K562 (cell line): Measurements from ENCODE around the gene GAPDH. TPM values are rescaled to one million over a fixed set of nuclear protein-coding genes. Genes with fewer than 3 reads are reported as not detected.
A peak's percentile ranks its signal among the peaks of the same experiment; 100 is the strongest.

Source experiments
- ATAC-seq: fragments of 200-7000 bp; cut with Tn5 transposase; 3 replicates; pipeline ENCODE4 v1.9.1; 2020; ENCODE audit warnings: moderate library complexity
- BruUV-seq: library from RNA; stranded (reverse); fragments of 400-500 nt; replicated peaks from 2 replicates; lab custom pipeline; 2021; lab: Mats Ljungman, UMichigan
- CTCF ChIA-PET: fragments of 300-600 bp; formaldehyde crosslinking; extraction: SDS; loops from one replicate; lab custom pipeline; 2021; ENCODE audit warnings: low intra/inter-chr PET ratio; lab: Yijun Ruan, JAX
- POLR2A ChIA-PET: fragments of 300-600, 350-650 bp; sonication (Branson Sonifier 250); formaldehyde crosslinking; extraction: SDS; loops from one replicate; lab custom pipeline; 2021; ENCODE audit warnings: antibody characterized with exemption, inconsistent platforms; lab: Yijun Ruan, JAX
- DNase-seq, 4 experiments: peaks; one replicate each; pipeline versions ENCODE4 v3.0.0 to v3.0.0-alpha.2; 2011 to 2018; ENCODE audit warnings: low spot score in 3 of 4, mixed read lengths in 3 of 4; ENCODE audit errors: extremely low read depth in 1 of 4
- FAIRE-seq: peaks from 2 replicates; lab custom pipeline; 2011; peaks lifted over from hg19 to GRCh38; lab: Jason Lieb, UNC
- H2AFZ ChIP-seq: 2 replicates; pipeline ENCODE4 v1.6.0; 2011; ENCODE audit warnings: low read depth, low read length, control low read depth, inconsistent platforms
- H3K27ac ChIP-seq: fragments of 200-600 bp; 3 replicates; pipeline ENCODE4 v1.8.0; 2011; ENCODE audit warnings: low read depth, mild to moderate bottlenecking, control low read depth, inconsistent platforms, low read length, moderate library complexity, mixed read lengths; ENCODE audit errors: extremely low read depth
- H3K27me3 ChIP-seq, 2 experiments: fragments of 300-600 bp in 1 of 2; 2 replicates in 1 of 2; 3 replicates in 1 of 2; pipeline versions ENCODE4 v1.6.0 to v1.8.0; 2011; ENCODE audit warnings: inconsistent platforms in 2 of 2, low read length in 2 of 2, mild to moderate bottlenecking in 1 of 2, mixed read lengths in 1 of 2, moderate library complexity in 1 of 2; ENCODE audit not compliant: control insufficient read depth in 2 of 2, insufficient read depth in 2 of 2
- H3K36me3 ChIP-seq: fragments of 300-600 bp; 3 replicates; pipeline ENCODE4 v1.8.0; 2011; ENCODE audit warnings: mild to moderate bottlenecking, low read length, inconsistent platforms; ENCODE audit not compliant: control insufficient read depth, insufficient read depth
- H3K4me1 ChIP-seq, 2 experiments: fragments of 200-600 bp in 1 of 2; replicated peaks in 1 of 2; 2 replicates in 1 of 2; 3 replicates in 1 of 2; pipeline versions ENCODE4 v1.5.1 to v1.8.0; 2011; ENCODE audit warnings: inconsistent platforms in 2 of 2, low read length in 2 of 2, mild to moderate bottlenecking in 1 of 2, mixed read lengths in 1 of 2, moderate library complexity in 1 of 2; ENCODE audit not compliant: control insufficient read depth in 2 of 2, insufficient read depth in 2 of 2
- H3K4me2 ChIP-seq: 2 replicates; pipeline ENCODE4 v1.6.1; 2011; ENCODE audit warnings: low read length, control low read depth, inconsistent platforms, mixed read lengths; ENCODE audit not compliant: insufficient read depth
- H3K4me3 ChIP-seq: fragments of 200-600 bp; sonication (generic), shearing (Covaris generic); 2 replicates; pipeline ENCODE4 v1.5.1; 2016; ENCODE audit warnings: control low read depth, inconsistent platforms
- H3K79me2 ChIP-seq: fragments of 200-600 bp; 3 replicates; pipeline ENCODE4 v1.8.0; 2011; ENCODE audit warnings: low read length, inconsistent platforms; ENCODE audit not compliant: control insufficient read depth, insufficient read depth
- H3K9ac ChIP-seq, 2 experiments: 2 replicates each; pipeline versions ENCODE4 v1.6.0 to v1.6.1; 2011; ENCODE audit warnings: low read depth in 2 of 2, low read length in 2 of 2, control low read depth in 1 of 2, inconsistent platforms in 1 of 2, mild to moderate bottlenecking in 1 of 2, mixed read lengths in 1 of 2; ENCODE audit not compliant: insufficient read depth in 1 of 2
- H3K9me1 ChIP-seq: one replicate; pipeline ENCODE4 v1.6.0; 2011; ENCODE audit warnings: inconsistent platforms, mild to moderate bottlenecking, low read length, moderate library complexity; ENCODE audit not compliant: control insufficient read depth, insufficient read depth
- H3K9me3 ChIP-seq: replicated peaks from 2 replicates; pipeline ENCODE4 v1.5.1; 2011; ENCODE audit warnings: low read depth, low read length, inconsistent platforms; ENCODE audit not compliant: control insufficient read depth, insufficient read depth
- H4K20me1 ChIP-seq: replicated peaks from 2 replicates; pipeline ENCODE4 v1.6.1; 2011; ENCODE audit warnings: low read length, inconsistent platforms, mixed read lengths; ENCODE audit not compliant: control insufficient read depth, insufficient read depth
- ARID1B ChIP-seq: fragments of 450-650 bp; IDR thresholded peaks from 2 replicates; pipeline ENCODE4 v1.6.1; 2016; ENCODE audit warnings: antibody characterized with exemption, mild to moderate bottlenecking, inconsistent platforms
- CHCHD3 ChIP-seq: fragments of 250-450 bp; sonication (Bioruptor Pico); IDR thresholded peaks from 2 replicates; pipeline ENCODE4 v2.1.2; 2022; ENCODE audit warnings: mild to moderate bottlenecking
- COPS2 ChIP-seq: fragments of 450-650 bp; conservative IDR thresholded peaks from 2 replicates; pipeline ENCODE4 v1.6.1; 2016; ENCODE audit warnings: mild to moderate bottlenecking, moderate library complexity
- DDX20 ChIP-seq: fragments of 450-650 bp; IDR thresholded peaks from 2 replicates; pipeline ENCODE4 v1.6.1; 2016; ENCODE audit warnings: missing genetic modification characterization, low read depth, mild to moderate bottlenecking, missing compliant biosample characterization, moderate library complexity
- ILF3 ChIP-seq: fragments of 450-650 bp; IDR thresholded peaks from 2 replicates; pipeline ENCODE4 v1.6.1; 2018; ENCODE audit warnings: antibody characterized with exemption, mild to moderate bottlenecking, moderate library complexity, borderline replicate concordance
- KLF16 ChIP-seq: IDR thresholded peaks from 2 replicates; pipeline ENCODE4 v1.6.1; 2016; ENCODE audit warnings: antibody characterized with exemption
- NRF1 ChIP-seq, 2 experiments: fragments of 450-650 bp; IDR thresholded peaks in 1 of 2; conservative IDR thresholded peaks in 1 of 2; 2 replicates each; pipeline ENCODE4 v1.6.1; 2014; ENCODE audit warnings: mild to moderate bottlenecking in 2 of 2
- SMAD2 ChIP-seq: fragments of 150-350 bp; IDR thresholded peaks from 2 replicates; pipeline ENCODE4 v1.6.1; 2014; ENCODE audit warnings: low read depth, mild to moderate bottlenecking, low read length
- YBX1 ChIP-seq: fragments of 450-650 bp; IDR thresholded peaks from 2 replicates; pipeline ENCODE4 v1.7.1; 2016; ENCODE audit warnings: mild to moderate bottlenecking
- ZFP1 ChIP-seq: fragments of 450-650 bp; formaldehyde crosslinking; IDR thresholded peaks from 2 replicates; pipeline ENCODE4 v1.4.0; 2020; ENCODE audit warnings: mild to moderate bottlenecking, mixed read lengths
- ZNF133 ChIP-seq: fragments of 250-450 bp; sonication (Bioruptor Pico); IDR thresholded peaks from 2 replicates; pipeline ENCODE4 v1.4.0; 2020; ENCODE audit warnings: mild to moderate bottlenecking
- ZNF23 ChIP-seq: fragments of 250-450 bp; sonication (Bioruptor Pico); IDR thresholded peaks from 2 replicates; pipeline ENCODE4 v1.4.0; 2020; ENCODE audit warnings: mild to moderate bottlenecking
- ZNF232 ChIP-seq: sonication (generic); formaldehyde crosslinking; IDR thresholded peaks from 2 replicates; pipeline ENCODE4 v1.8.0; 2022; ENCODE audit warnings: mild to moderate bottlenecking, missing genetic modification reagents
- ZNF668 ChIP-seq: fragments of 250-450 bp; sonication (Bioruptor Pico); IDR thresholded peaks from 2 replicates; pipeline ENCODE4 v1.8.0; 2022; ENCODE audit warnings: mild to moderate bottlenecking, inconsistent platforms
- WGBS: fragments of 100-300 bp; shearing (Covaris generic); methylation state at CpG from one replicate; pipeline ENCODE4 v1.1.6; 2016; ENCODE audit warnings: low coverage, mixed read lengths; ENCODE audit not compliant: insufficient coverage; ENCODE audit errors: missing lambda C conversion rate; 5-methylcytosine and 5-hydroxymethylcytosine counted together
- in situ Hi-C: fragments of 300-500 bp; cut with MboI; formaldehyde crosslinking; loops from 4 replicates; pipeline ENCODE4 v1.15.0; 2018; ENCODE audit warnings: inconsistent platforms, mixed read lengths
- intact Hi-C: fragments of 100-400 bp; cut with micrococcal nuclease; formaldehyde crosslinking; loops from 2 replicates; pipeline ENCODE4 v1.14.2; 2022
- polyA plus RNA-seq, 8 experiments: library from polyadenylated mRNA; depleted of rRNA in 4 of 8; stranded (reverse) in 5 of 8; unstranded in 3 of 8; fragments of >200 nt; fragmentation: Nextera tagmentation in 2 of 8; fragmentation: Illumina TruSeq in 1 of 8; extraction: Ambion mirVana in 2 of 8; extraction: Trizol in 1 of 8; gene quantifications; 2 replicates each; pipeline versions ENCODE4 v1.2.1 to v1.2.3, GENCODE V29; 2011 to 2014; ENCODE audit warnings: inconsistent platforms in 1 of 8, missing spikeins in 1 of 8
- total RNA-seq, 7 experiments: library from RNA; depleted of rRNA in 6 of 7; stranded (reverse); fragments of >200 nt in 6 of 7; fragmentation: Illumina TruSeq in 2 of 7; extraction: Trizol in 2 of 7; gene quantifications; 2 replicates each; pipeline versions ENCODE4 v1.2.1 to v1.2.3, GENCODE V29; 2011 to 2021; ENCODE audit warnings: low replicate concordance in 1 of 7
- TF ChIP-seq, protein P1 (sequence below): sonication (generic); IDR thresholded peaks from 2 replicates; pipeline ENCODE4 v1.6.1; 2016
- TF ChIP-seq, protein P2 (sequence below), 3 experiments: IDR thresholded peaks in 2 of 3; conservative IDR thresholded peaks in 1 of 3; 2 replicates each; pipeline ENCODE4 v1.5.1; 2011 to 2012; ENCODE audit warnings: low read length in 3 of 3, mild to moderate bottlenecking in 3 of 3, control low read depth in 2 of 3, improper control_type of control experiment in 1 of 3, inconsistent platforms in 1 of 3, low read depth in 1 of 3, mixed read lengths in 1 of 3, moderate library complexity in 1 of 3; ENCODE audit not compliant: insufficient read depth in 2 of 3
- TF ChIP-seq, protein P3 (sequence below): fragments of 450-650 bp; IDR thresholded peaks from 2 replicates; pipeline ENCODE4 v1.6.1; 2017; ENCODE audit warnings: antibody characterized with exemption

The GAPDH gene
- total and polyA plus RNA-seq, 9 of the 15 experiments (the other 6 are each of a cell fraction or from before 2014, with no cell fraction given) = 2,206 to 6,793 (median 4,217) TPM

DNA sequence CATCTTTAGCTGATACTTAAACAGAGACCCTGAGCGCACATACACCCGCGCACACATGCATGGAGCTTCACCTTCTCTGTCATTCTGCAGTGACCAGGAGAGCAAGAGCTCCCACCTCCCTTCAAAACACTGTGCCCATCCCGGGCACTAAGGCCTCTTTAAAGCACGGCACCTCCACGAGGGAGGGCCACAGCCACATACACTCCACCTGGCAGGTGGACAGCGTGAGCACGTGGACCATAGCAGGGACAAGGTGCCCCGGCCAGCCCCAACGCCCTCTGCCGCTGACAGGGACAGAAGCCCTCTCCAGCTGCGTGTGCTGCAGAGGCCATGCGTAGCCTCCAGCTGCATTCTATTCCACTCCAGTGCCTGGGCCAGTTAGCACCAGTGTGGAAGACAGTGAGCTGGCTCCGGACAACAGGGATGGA lies 5.4 kb downstream of the GAPDH start (continued):
- TF ChIP-seq, protein P1, sequence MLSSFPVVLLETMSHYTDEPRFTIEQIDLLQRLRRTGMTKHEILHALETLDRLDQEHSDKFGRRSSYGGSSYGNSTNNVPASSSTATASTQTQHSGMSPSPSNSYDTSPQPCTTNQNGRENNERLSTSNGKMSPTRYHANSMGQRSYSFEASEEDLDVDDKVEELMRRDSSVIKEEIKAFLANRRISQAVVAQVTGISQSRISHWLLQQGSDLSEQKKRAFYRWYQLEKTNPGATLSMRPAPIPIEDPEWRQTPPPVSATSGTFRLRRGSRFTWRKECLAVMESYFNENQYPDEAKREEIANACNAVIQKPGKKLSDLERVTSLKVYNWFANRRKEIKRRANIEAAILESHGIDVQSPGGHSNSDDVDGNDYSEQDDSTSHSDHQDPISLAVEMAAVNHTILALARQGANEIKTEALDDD = no peak
- TF ChIP-seq SMAD2 (no peak), NRF1 (conservative IDR thresholded peaks at IDR 0.05 in 1 of 2, IDR thresholded peaks at IDR 0.05 in 1 of 2) (peak; percentile 27 to 60; a peak in 3 of 4 replicates), YBX1 (no peak)
- TF ChIP-seq, protein P2, sequence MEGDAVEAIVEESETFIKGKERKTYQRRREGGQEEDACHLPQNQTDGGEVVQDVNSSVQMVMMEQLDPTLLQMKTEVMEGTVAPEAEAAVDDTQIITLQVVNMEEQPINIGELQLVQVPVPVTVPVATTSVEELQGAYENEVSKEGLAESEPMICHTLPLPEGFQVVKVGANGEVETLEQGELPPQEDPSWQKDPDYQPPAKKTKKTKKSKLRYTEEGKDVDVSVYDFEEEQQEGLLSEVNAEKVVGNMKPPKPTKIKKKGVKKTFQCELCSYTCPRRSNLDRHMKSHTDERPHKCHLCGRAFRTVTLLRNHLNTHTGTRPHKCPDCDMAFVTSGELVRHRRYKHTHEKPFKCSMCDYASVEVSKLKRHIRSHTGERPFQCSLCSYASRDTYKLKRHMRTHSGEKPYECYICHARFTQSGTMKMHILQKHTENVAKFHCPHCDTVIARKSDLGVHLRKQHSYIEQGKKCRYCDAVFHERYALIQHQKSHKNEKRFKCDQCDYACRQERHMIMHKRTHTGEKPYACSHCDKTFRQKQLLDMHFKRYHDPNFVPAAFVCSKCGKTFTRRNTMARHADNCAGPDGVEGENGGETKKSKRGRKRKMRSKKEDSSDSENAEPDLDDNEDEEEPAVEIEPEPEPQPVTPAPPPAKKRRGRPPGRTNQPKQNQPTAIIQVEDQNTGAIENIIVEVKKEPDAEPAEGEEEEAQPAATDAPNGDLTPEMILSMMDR (IDR thresholded peaks at IDR 0.05 in 2 of 3, conservative IDR thresholded peaks at IDR 0.05 in 1 of 3; ENCODE audit: insufficient read depth in 2 of 3, low read depth in 1 of 3, low read length in 3 of 3) = peak in 2 of 3 experiments; percentile 10 to 30; a peak in 1 of 6 replicates

DNA sequence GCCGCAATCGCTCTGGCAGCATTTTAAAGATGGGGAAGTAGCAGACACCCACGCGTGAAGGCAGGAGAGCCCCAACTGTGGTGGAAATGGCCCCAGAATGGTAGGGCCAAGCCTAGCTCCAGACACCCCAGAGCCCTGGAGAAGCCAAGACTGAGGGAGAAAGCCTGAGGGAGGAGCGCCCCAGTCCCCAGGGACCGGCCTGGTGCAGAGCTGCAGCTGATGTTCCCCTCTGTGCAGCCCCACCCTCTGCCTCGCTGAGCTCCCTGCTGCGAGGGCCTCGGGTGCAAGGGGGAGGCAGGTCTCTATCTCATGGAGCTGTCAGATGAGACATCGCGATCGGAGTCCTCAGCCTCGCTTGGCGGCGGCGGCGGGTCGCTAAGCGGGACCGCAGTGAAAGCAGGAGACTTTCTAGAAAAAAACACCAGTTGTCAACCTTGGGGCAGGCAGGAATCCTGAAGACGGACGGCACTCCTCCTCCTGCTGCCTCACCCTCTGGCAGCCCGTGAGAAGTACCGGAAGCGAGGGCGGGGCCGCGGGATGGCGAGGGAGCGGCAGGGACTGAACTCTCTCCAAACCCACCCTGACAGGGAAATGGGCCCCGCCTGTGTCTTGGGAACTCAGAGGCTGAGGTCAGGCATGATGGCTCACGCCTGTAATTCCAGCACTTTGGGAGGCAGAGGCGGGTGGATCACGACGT lies 6.0 kb downstream of the GAPDH start:
- FAIRE-seq (peak; percentile 11), ATAC-seq (peak; percentile 70), DNase-seq (peak; percentile 60 to 81 (median 66))
- POLR2A ChIA-PET = interaction anchor here (0.6 to 2.4 kb wide), 6 partner anchors 11 to 305 kb away, joined by 3 to 10 read pairs (median 4); no protein-coding TSS in a partner anchor
- Histone ChIP-seq H3K79me2 (peaks cover 28% of the 10 kb centered on the region), H3K4me2 (peak overlapping the region; percentile 80), H3K9me1 (no peaks in the 10 kb centered on the region), H2AFZ (peak overlapping the region; percentile 60), H3K27ac (peak overlapping the region; percentile 53; the same call in 1 of the 3 replicates), H3K9me3 (no peaks in the 10 kb centered on the region), H3K4me1 (peaks cover 59 to 75% of the 10 kb centered on the region in 2 experiments), H3K36me3 (peaks cover 36% of the 10 kb centered on the region), H3K27me3 (no peaks in the 10 kb centered on the region), H3K4me3 (peak overlapping the region; percentile 7), H3K9ac (peak overlapping the region in 1 of 2 experiments; percentile 89; a peak in 2 of 4 replicates), H4K20me1 (peaks cover 35% of the 10 kb centered on the region)
- intact Hi-C loops = no loop called here
- BruUV-seq = no TSS peak
- CTCF ChIA-PET = interaction anchor here (0.6 kb wide), 1 partner anchor 211 kb away, joined by 3 read pairs; no protein-coding TSS in a partner anchor
- 6% methylated on average over 33 of the region's 35 CpGs for WGBS
- in situ Hi-C loops = no loop called here
- no peak for TF ChIP-seq KLF16
- no peak for TF ChIP-seq ILF3
- no peak for TF ChIP-seq COPS2
- no peak for TF ChIP-seq DDX20 (tag)
- TF ChIP-seq CHCHD3 (CRISPR knock-in tag) = no peak
- no peak for TF ChIP-seq ZNF23 (CRISPR knock-in tag)
- TF ChIP-seq ZFP1 = no peak
- TF ChIP-seq ARID1B = 0 out of 2 replicates have a peak, but pooled peaks have one; percentile 5
- TF ChIP-seq, protein P3, sequence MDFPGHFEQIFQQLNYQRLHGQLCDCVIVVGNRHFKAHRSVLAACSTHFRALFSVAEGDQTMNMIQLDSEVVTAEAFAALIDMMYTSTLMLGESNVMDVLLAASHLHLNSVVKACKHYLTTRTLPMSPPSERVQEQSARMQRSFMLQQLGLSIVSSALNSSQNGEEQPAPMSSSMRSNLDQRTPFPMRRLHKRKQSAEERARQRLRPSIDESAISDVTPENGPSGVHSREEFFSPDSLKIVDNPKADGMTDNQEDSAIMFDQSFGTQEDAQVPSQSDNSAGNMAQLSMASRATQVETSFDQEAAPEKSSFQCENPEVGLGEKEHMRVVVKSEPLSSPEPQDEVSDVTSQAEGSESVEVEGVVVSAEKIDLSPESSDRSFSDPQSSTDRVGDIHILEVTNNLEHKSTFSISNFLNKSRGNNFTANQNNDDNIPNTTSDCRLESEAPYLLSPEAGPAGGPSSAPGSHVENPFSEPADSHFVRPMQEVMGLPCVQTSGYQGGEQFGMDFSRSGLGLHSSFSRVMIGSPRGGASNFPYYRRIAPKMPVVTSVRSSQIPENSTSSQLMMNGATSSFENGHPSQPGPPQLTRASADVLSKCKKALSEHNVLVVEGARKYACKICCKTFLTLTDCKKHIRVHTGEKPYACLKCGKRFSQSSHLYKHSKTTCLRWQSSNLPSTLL = peak; percentile 91
- TF ChIP-seq ZNF232 (CRISPR knock-in tag) = no peak
- TF ChIP-seq ZNF668 = no peak
- TF ChIP-seq ZNF133 = no peak
